HepG2 (cell line): ENCODE results near the gene TSHZ1. TPM values are rescaled to one million over a fixed set of nuclear protein-coding genes. Genes with fewer than 3 reads are reported as not detected.

Source experiments
- ARHGAP35 ChIP-seq: sonication (generic); formaldehyde crosslinking; IDR thresholded peaks from 2 replicates; pipeline ENCODE4 v1.9.0; 2022; ENCODE audit warnings: mild to moderate bottlenecking, inconsistent platforms, moderate library complexity, missing genetic modification reagents, borderline replicate concordance
- ATAD3A ChIP-seq: sonication (generic); formaldehyde crosslinking; IDR thresholded peaks from 2 replicates; pipeline ENCODE4 v1.4.0; 2020; ENCODE audit warnings: missing genetic modification reagents
- DMTF1 ChIP-seq: sonication (generic); formaldehyde crosslinking; IDR thresholded peaks from 2 replicates; pipeline ENCODE4 v1.4.0; 2020; ENCODE audit warnings: mild to moderate bottlenecking, missing genetic modification reagents
- JUN ChIP-seq: sonication (generic); formaldehyde crosslinking; IDR thresholded peaks from 2 replicates; pipeline ENCODE4 v1.4.0; 2020; ENCODE audit warnings: mild to moderate bottlenecking, missing genetic modification reagents
- KAT2B ChIP-seq: fragments of 150-350 bp; IDR thresholded peaks from 2 replicates; pipeline ENCODE4 v1.6.1; 2014; ENCODE audit warnings: low read depth, low read length, borderline replicate concordance
- PHF8 ChIP-seq: sonication (generic); formaldehyde crosslinking; IDR thresholded peaks from 2 replicates; pipeline ENCODE4 v1.5.0; 2020; ENCODE audit warnings: missing genetic modification reagents
- POLR2G ChIP-seq: fragments of 200-400 bp; formaldehyde crosslinking; IDR thresholded peaks from 2 replicates; pipeline ENCODE4 v1.6.1; 2018; ENCODE audit warnings: mild to moderate bottlenecking, low read depth, low read length, moderate library complexity
- RXRA ChIP-seq: sonication (generic); formaldehyde crosslinking; IDR thresholded peaks from 2 replicates; pipeline ENCODE4 v1.5.1; 2020; ENCODE audit warnings: missing genetic modification reagents
- TEAD3 ChIP-seq: optimal IDR thresholded peaks from 2 replicates; pipeline ENCODE3; 2016; ENCODE audit warnings: borderline replicate concordance
- THAP9 ChIP-seq: sonication (generic); formaldehyde crosslinking; IDR thresholded peaks from 2 replicates; pipeline ENCODE4; 2020; ENCODE audit warnings: missing genetic modification reagents, mild to moderate bottlenecking, borderline replicate concordance
- ZBTB2 ChIP-seq: sonication (generic); formaldehyde crosslinking; IDR thresholded peaks from 2 replicates; pipeline ENCODE4 v1.8.0; 2022; ENCODE audit warnings: low read depth, missing genetic modification reagents
- ZBTB34 ChIP-seq: sonication (generic); formaldehyde crosslinking; IDR thresholded peaks from 2 replicates; pipeline ENCODE4 v1.8.0; 2022; ENCODE audit warnings: mild to moderate bottlenecking, missing genetic modification reagents
- ZBTB46 ChIP-seq: sonication (generic); formaldehyde crosslinking; IDR thresholded peaks from 2 replicates; pipeline ENCODE4 v1.4.0; 2020; ENCODE audit warnings: mild to moderate bottlenecking, missing genetic modification reagents, borderline replicate concordance
- ZBTB7A ChIP-seq: sonication (generic); formaldehyde crosslinking; IDR thresholded peaks from 2 replicates; pipeline ENCODE4 v1.8.0; 2022; ENCODE audit warnings: mild to moderate bottlenecking, missing genetic modification reagents
- ZNF138 ChIP-seq: sonication (generic); formaldehyde crosslinking; IDR thresholded peaks from 2 replicates; pipeline ENCODE4 v1.5.0; 2020; ENCODE audit warnings: mild to moderate bottlenecking, low read depth, missing genetic modification reagents
- ZNF17 ChIP-seq: sonication (generic); formaldehyde crosslinking; IDR thresholded peaks from 2 replicates; pipeline ENCODE4 v1.5.0; 2020; ENCODE audit warnings: mild to moderate bottlenecking, missing genetic modification reagents
- ZNF546 ChIP-seq: sonication (generic); formaldehyde crosslinking; conservative IDR thresholded peaks from 2 replicates; pipeline ENCODE4 v1.8.1; 2023; ENCODE audit warnings: mild to moderate bottlenecking, missing genetic modification reagents
- ZNF740 ChIP-seq: sonication (generic); formaldehyde crosslinking; IDR thresholded peaks from 2 replicates; pipeline ENCODE4 v1.4.0; 2020; ENCODE audit warnings: missing genetic modification reagents
- ZNF747 ChIP-seq: sonication (generic); formaldehyde crosslinking; IDR thresholded peaks from 2 replicates; pipeline ENCODE4 v1.8.1; 2023; ENCODE audit warnings: missing genetic modification reagents, mild to moderate bottlenecking, borderline replicate concordance
- polyA plus RNA-seq, 8 experiments: library from polyadenylated mRNA; depleted of rRNA in 3 of 8; stranded (reverse) in 7 of 8; unstranded in 1 of 8; fragments of >200 nt; fragmentation: Illumina TruSeq in 4 of 8; extraction: Trizol in 4 of 8; gene quantifications; 2 replicates each; pipeline versions ENCODE4 v1.2.1 to v1.2.3, GENCODE V29; 2011 to 2016; ENCODE audit warnings: low read depth in 4 of 8, missing spikeins in 1 of 8, mixed read lengths in 1 of 8; ENCODE audit not compliant: insufficient read depth in 1 of 8
- total RNA-seq, 5 experiments: library from RNA; depleted of rRNA; stranded (reverse); fragments of >200 nt; fragmentation: Illumina TruSeq; extraction: Trizol; gene quantifications; 2 replicates each; pipeline ENCODE4 v1.2.3, GENCODE V29; 2016; ENCODE audit warnings: low read depth in 1 of 5

Gene TSHZ1
- total and polyA plus RNA-seq, 2 of the 13 experiments (the other 11 are each of a cell fraction or from before 2014, with no cell fraction given): 2.5 to 2.7 TPM

- TF ChIP-seq ZNF138 (CRISPR knock-in tag) (no peak), ATAD3A (CRISPR knock-in tag) (peak; percentile 75; the same call in 1 of the 2 replicates), TEAD3 (CRISPR knock-in tag) (peak; percentile 10), RXRA (peak; percentile 39; the same call in 1 of the 2 replicates), ZBTB7A (CRISPR knock-in tag) (no peak), ZNF17 (CRISPR knock-in tag) (no peak), THAP9 (CRISPR knock-in tag) (0 out of 2 replicates have a peak, but pooled peaks have one; percentile 22), KAT2B (no peak), ZNF747 (CRISPR knock-in tag) (no peak), ZBTB46 (CRISPR knock-in tag) (no peak), PHF8 (peak; percentile 12; the same call in 1 of the 2 replicates), DMTF1 (CRISPR knock-in tag) (no peak), POLR2G (no peak), ZNF546 (peak; percentile 63; the same call in 1 of the 2 replicates), ZNF740 (CRISPR knock-in tag) (no peak), ZBTB34 (CRISPR knock-in tag) (no peak), ZBTB2 (CRISPR knock-in tag) (peak; percentile 30; the same call in 1 of the 2 replicates), JUN (no peak), ARHGAP35 (CRISPR knock-in tag) (0 out of 2 replicates have a peak, but pooled peaks have one; percentile 30)
These were observed 2.3 kb upstream of the TSHZ1 start (continued) for GRCh38 chr18:75208155-75208835.
